Retinal pigment epithelial cell (primary cell): Measurements from ENCODE around the gene TRIM44.

Experiments
- DNase-seq: peaks from one replicate; pipeline ENCODE4 v3.0.0-alpha.2; 2010; ENCODE audit warnings: low read depth
- H3K4me3 ChIP-seq: 2 replicates; pipeline ENCODE4 v1.5.1; 2011; ENCODE audit warnings: mild to moderate bottlenecking, low read length, control low read depth, moderate library complexity
- TF ChIP-seq, protein P1 (sequence below): conservative IDR thresholded peaks from 2 replicates; pipeline ENCODE4 v1.5.1; 2011; ENCODE audit warnings: low read depth, low read length, control low read depth, inconsistent platforms

The TRIM44 gene

DNA sequence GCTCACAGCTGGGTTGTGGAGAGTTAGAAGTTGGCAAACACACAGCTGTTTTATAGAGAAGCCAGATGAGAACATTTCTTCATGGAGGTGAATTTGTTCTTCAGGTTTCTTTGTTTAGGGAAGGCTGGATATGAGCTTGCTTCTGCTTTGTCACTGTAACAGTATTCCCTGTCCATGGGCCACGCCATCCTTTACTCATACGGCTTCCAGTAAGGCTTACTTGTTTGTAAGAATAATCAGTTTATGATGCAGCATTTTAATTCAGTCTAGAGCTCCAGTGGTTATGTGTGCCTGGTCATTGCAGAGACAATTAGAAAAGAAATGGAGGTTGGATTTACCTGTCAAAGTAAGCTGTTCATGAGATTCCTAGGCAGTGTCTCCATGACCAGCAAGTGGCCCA lies 131.8 kb downstream of the TRIM44 start:
- no peak overlapping the region for H3K4me3 ChIP-seq
- TF ChIP-seq, protein P1, sequence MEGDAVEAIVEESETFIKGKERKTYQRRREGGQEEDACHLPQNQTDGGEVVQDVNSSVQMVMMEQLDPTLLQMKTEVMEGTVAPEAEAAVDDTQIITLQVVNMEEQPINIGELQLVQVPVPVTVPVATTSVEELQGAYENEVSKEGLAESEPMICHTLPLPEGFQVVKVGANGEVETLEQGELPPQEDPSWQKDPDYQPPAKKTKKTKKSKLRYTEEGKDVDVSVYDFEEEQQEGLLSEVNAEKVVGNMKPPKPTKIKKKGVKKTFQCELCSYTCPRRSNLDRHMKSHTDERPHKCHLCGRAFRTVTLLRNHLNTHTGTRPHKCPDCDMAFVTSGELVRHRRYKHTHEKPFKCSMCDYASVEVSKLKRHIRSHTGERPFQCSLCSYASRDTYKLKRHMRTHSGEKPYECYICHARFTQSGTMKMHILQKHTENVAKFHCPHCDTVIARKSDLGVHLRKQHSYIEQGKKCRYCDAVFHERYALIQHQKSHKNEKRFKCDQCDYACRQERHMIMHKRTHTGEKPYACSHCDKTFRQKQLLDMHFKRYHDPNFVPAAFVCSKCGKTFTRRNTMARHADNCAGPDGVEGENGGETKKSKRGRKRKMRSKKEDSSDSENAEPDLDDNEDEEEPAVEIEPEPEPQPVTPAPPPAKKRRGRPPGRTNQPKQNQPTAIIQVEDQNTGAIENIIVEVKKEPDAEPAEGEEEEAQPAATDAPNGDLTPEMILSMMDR = no peak
- DNase-seq = no peak

DNA sequence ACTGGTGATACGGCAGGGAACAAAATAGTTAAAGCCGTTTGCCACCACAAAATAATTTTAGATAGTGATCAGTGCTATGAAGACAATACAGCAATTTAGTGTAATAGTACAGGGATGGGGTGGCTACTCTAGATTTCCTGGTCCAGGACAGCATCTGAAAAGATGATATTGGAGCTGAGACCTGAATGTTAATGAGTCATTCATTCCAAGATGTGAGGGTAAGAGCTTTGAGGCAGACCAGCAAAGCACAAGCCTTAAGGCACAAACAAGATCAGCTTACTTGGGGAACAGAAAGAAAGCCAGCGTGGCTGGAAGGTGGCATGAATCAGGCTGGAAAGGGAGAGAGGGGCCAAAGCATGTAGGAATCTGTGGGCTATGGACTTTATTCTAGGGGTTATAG lies 132.3 kb downstream of the TRIM44 start:
- TF ChIP-seq, protein P1 = no peak
- DNase-seq = peak; percentile 26
- H3K4me3 ChIP-seq = no peak overlapping the region

DNA sequence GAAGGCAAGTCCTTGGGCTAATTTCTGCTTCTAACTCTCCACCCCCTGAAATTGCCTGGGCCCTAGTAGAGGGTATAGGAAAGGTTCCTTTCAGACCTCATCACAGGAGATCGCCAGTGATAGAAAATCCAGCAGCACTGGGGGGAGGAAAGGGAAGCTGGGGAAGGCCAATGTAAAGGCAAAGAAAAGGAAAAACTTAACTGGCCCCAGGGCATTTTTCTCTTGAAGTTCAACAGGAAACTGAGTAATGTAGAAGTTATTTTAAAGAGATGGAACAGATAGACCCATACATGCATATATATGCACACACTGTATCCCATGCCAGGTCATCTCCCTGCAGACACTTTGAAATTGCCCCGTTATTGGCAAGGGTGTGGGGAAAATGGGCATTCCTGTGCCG lies 134.0 kb downstream of the TRIM44 start:
- TF ChIP-seq, protein P1 = no peak
- no peak for DNase-seq
- no peak overlapping the region for H3K4me3 ChIP-seq

DNA sequence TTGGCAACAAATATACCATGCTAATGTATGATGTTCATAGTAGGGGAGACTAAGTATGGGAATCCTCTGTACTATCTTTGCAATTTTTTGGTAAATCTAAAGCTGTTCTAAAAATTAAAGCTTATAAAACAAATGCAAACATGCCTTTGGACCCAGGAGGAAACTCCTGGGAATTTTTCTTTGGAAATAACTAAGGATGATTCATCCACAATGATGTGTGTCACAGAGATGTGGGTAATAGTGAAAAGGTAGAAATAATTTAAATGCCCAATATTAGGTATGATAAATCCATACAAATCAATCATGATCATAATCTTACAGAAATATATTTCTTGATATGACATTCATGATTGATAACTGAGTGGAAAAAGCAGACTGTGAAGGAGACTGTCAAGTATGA lies 135.8 kb downstream of the TRIM44 start:
- TF ChIP-seq, protein P1 = no peak
- H3K4me3 ChIP-seq = no peak overlapping the region
- no peak for DNase-seq

DNA sequence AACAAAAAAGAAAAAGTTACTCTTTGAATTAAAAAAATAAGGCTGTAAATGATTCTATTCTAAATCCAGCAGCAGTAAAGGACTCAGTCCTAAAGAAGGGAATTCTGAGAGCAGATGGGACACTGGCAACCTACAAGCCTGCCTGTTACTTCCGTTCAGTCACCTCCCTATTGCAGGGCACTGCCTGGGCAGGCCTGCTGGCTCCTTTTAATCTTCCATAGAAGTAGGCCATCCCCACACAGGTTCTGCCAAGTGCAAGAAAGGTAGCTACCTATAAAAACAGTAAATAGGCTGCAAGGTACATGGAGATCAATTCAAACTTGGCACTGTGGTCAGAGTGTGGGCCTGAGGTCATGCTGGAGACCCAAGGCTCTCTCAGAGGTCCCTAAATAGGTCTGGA lies 136.4 kb downstream of the TRIM44 start:
- H3K4me3 ChIP-seq = no peak overlapping the region
- no peak for DNase-seq
- TF ChIP-seq, protein P1 = no peak

DNA sequence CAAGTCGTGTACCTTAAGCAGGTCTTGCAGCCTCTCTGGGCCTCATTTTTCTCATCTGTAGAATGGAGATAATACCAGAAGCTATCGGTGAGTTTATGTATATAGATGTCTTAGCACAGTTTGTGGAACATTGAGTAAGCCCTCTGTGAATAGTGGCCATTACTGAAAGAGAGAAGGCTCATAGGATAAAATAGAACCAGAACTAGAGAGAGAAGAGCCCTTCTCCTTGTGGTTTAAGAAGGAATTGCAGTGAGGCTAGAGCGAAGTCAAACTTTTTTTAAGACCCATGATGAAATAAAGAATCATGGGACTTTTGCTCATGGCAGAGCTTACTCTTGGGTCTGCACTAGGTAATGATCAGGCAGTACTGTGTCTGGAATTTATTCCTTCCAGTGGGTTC lies 137.1 kb downstream of the TRIM44 start:
- DNase-seq = no peak
- H3K4me3 ChIP-seq = no peak overlapping the region
- TF ChIP-seq, protein P1 = peak; percentile 27

DNA sequence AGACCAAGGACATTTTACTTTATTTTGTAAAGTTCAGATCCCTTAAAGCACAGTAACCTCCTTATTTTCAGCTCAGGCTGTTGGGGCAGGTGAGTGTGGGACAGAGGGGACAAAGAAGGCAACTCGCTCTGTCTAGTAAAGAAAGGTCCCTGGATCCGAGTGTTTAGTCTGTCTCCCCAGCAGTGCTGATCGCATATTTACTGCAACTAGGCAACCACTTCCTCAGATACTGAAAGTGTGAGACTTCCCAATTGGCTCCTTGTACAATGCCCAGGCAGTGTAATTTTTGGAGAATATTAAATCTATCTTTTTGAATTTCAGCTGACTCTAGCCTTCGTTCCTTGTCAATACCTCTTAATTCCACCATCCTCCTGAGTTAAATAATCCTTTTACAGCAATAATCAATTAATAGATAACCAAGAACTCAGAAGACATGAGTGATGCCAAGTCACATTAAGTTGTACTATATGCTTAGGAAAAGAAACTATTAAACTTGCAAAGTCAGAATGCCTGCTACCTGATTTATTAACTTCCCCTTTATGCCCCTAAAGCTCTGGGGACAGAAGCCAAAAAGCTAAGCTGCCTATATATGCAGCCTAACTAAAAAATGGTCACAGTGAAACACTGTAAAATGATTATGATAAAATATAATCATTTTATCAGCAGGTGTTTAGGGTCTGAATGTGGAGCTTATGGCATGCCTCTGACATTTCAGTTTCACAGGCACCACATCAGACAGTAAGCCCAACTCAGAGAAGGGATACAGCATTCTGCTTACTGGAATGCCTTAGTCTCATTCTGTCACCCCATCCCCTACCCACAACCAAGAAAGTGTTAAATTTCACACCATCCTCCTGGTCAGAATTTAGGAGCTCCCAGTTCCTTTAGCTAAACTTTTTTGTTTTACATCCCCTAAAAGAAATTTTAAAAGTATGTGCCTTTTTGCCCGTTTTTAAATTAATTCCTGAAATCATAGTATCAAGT lies 138.7 kb downstream of the TRIM44 start:
- no peak for DNase-seq
- TF ChIP-seq, protein P1 = no peak
- H3K4me3 ChIP-seq = no peak overlapping the region
